Body of pancreas (tissue), 4 donors: Measurements from ENCODE around the gene NDUFS8.

Experiments used
- POLR2A ChIP-seq, 3 donors: fragments of 450-650 bp; IDR thresholded peaks; one replicate each; pipeline ENCODE4 v1.6.1; 2016; ENCODE audit warnings: antibody characterized with exemption in 3 of 3, mild to moderate bottlenecking in 2 of 3
- TF ChIP-seq, protein P1 (sequence below), 7 experiments: fragments of 450-650 bp in 4 of 7; fragments of 200-600 bp in 3 of 7; sonication (generic) in 3 of 7; IDR thresholded peaks; one replicate each; pipeline ENCODE4 v1.5.1; 2016 to 2019; ENCODE audit warnings: antibody characterized with exemption in 7 of 7

DNA sequence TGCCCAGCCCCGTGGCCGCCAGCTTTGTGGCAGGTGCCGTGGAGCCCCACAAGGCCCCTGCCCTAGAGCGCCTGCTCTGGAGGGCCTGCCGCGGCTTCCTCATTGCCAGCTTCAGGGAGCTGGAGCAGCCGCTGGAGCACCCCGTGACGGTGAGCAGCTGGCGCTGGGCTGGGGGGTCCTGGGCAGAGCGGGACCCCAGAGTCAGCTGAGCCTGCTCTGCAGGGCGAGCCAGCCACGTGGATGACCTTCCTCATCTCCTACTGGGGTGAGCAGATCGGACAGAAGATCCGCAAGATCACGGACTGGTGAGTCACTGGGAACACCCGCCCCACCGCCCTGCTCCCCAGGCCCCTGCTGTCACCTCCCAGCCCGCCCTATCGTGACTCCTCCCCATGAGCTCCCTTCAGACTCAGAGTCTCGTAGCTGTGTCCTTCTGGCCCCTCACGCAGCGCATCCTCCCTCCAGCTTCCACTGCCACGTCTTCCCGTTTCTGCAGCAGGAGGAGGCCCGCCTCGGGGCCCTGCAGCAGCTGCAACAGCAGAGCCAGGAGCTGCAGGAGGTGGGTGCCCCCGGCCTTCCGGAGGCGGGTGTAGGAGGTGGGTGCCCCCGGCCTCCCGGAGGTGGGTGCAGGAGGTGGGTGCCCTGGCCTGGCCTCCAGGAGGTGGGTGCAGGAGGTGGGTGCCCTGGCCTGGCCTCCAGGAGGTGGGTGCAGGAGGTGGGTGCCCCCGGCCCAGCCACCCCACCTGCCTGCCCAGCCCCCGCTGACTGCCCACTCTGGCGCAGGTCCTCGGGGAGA is 13.1 kb downstream of the NDUFS8 start:
- TF ChIP-seq, protein P1, sequence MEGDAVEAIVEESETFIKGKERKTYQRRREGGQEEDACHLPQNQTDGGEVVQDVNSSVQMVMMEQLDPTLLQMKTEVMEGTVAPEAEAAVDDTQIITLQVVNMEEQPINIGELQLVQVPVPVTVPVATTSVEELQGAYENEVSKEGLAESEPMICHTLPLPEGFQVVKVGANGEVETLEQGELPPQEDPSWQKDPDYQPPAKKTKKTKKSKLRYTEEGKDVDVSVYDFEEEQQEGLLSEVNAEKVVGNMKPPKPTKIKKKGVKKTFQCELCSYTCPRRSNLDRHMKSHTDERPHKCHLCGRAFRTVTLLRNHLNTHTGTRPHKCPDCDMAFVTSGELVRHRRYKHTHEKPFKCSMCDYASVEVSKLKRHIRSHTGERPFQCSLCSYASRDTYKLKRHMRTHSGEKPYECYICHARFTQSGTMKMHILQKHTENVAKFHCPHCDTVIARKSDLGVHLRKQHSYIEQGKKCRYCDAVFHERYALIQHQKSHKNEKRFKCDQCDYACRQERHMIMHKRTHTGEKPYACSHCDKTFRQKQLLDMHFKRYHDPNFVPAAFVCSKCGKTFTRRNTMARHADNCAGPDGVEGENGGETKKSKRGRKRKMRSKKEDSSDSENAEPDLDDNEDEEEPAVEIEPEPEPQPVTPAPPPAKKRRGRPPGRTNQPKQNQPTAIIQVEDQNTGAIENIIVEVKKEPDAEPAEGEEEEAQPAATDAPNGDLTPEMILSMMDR (IDR thresholded peaks at IDR 0.05) = no peak
- no peak for TF ChIP-seq POLR2A (IDR thresholded peaks at IDR 0.05)
